ENCODE measurements around the gene GCNT3.

- TF ChIP-seq CTCF (tag by site-specific recombination; IDR thresholded peaks at IDR 0.05) (no peak), AEBP2 (tag by site-specific recombination; IDR thresholded peaks at IDR 0.05; ENCODE audit: borderline replicate concordance) (no peak), ZNF2 (tag by site-specific recombination; IDR thresholded peaks at IDR 0.05) (no peak)
Observed at GRCh38 chr15:59615661-59616060, 4.1 kb downstream of the GCNT3 start.

Data from HEK293 (cell line).